ENCODE measurements around the gene POU2F1.

DNA sequence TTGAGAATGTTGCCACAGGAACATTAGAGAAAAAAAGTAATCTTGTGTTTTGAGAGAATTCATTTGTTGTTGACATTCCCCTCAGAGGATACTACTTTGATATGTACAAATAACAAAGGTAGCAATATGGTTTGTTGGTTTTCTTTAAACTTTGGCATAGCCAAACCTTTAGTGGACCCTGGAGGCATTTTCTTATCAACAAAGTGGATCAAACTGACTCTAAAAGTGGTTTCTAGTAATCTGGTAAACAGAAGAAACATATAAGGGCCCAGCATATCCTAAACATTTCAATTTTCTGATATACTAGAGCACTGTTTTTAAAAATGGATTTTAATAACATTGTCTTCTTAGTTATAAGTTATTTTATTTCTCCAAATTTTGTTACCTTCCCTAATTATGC lies 29.8 kb downstream of the POU2F1 start:
- no peak for TF ChIP-seq POLR2A (IDR thresholded peaks at IDR 0.05)
- TF ChIP-seq, protein P1, sequence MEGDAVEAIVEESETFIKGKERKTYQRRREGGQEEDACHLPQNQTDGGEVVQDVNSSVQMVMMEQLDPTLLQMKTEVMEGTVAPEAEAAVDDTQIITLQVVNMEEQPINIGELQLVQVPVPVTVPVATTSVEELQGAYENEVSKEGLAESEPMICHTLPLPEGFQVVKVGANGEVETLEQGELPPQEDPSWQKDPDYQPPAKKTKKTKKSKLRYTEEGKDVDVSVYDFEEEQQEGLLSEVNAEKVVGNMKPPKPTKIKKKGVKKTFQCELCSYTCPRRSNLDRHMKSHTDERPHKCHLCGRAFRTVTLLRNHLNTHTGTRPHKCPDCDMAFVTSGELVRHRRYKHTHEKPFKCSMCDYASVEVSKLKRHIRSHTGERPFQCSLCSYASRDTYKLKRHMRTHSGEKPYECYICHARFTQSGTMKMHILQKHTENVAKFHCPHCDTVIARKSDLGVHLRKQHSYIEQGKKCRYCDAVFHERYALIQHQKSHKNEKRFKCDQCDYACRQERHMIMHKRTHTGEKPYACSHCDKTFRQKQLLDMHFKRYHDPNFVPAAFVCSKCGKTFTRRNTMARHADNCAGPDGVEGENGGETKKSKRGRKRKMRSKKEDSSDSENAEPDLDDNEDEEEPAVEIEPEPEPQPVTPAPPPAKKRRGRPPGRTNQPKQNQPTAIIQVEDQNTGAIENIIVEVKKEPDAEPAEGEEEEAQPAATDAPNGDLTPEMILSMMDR (IDR thresholded peaks at IDR 0.05), result no peak

All from tibial nerve (tissue), 3 donors.